Measurements from ENCODE around the gene LAMA1.

GRCh38 chr18:6950641-6951040, 167.0 kb downstream of the LAMA1 start:
- TF ChIP-seq CTCF (conservative IDR thresholded peaks at IDR 0.05) (no peak), EZH2 (IDR thresholded peaks at IDR 0.05; ENCODE audit: low read depth) (no peak)
